GM18868 (cell line): ENCODE results near the gene METRNL.
"Not testable (repeated sequence)": the region's sequence is repeated elsewhere in the genome, so short reads cannot be mapped to it uniquely, and the experiment has no call there.

ENCODE experiments used
- ATAC-seq: cut with Tn5 transposase; IDR thresholded peaks from one replicate; pipeline ENCODE4 v1.9.1; 2021; ENCODE audit warnings: mild to moderate bottlenecking, moderate library complexity; ENCODE audit not compliant: unreplicated experiment

Gene METRNL

DNA sequence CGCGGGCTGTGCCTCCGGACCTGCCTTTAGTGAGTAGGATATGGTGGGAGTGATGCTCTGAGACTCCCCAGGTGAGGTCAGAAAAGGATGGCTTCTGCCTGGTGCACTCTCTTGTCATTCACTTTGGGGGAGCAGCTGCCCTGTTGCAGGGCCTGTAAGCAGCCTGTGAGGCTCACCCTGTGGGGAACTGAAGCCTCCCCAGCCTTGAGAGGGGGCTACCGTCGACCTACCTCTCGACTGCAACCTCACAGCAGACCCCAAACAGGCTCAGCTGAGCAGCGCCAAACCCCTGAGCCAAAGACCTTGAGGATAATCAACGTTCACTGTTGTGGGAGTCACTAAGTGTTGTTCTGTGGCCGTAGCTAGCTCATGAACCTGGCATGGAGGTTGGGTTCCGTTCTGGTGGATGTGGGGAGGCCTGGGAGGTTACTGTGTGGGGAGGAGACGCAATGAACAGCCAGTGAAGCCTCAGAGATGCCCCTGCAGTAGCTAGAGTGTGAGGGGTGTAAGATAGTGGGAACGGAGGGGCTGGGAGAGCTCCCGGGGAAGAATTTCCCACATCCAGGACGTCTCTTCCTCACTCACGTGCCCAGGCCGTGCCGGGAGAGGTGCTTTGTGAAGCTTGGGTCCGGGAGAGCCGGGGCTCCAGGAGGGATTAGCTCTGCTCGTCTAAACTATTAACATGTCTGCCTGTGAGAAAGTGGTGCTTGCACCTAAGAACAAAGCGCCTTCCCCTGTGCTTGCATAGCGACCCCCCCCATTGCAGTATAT is 38.8 kb downstream of the METRNL start:
- ATAC-seq: no peak

DNA sequence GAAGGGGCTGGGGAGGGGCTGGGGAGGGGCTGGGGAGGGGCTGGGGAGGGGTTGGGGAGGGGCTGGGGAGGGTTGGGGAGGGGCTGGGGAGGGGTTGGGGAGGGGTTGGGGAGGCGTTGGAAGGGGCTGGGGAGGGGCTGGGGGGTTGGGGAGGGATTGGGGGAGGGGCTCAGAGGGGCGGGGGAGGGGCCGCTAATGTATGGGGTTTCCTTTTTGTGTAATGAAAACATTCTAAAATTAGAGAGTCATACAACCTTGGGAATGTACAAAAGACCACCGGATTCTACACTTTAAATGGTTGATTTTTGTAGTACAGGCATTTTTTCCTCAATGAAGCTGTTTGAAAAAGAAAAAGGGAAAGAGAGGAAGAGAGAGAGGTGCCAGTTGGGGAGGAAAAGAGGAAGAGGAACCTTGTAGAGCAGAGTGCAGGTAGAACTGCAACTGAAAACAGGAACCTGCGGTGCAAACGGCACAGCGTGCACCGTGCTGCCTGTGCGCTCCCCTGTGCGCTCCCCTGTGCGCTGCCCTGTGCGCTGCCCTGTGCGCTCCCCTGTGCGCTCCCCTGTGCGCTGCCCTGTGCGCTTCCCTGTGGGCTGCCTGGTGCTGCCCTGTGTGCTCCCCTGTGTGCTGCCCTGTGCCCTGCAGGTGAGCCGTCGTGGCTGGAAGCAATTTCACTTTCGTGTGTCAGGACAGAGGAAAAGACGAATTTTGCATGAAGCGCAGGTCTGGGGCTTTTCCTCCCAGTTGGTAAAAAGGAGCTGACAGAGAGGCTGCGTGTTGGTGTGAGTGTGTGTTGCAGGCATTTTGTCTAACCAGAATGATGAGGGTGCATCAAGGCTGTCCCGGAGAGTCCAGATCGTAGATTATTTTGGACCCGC is 40.8 kb downstream of the METRNL start:
- peak; percentile 59 for ATAC-seq

DNA sequence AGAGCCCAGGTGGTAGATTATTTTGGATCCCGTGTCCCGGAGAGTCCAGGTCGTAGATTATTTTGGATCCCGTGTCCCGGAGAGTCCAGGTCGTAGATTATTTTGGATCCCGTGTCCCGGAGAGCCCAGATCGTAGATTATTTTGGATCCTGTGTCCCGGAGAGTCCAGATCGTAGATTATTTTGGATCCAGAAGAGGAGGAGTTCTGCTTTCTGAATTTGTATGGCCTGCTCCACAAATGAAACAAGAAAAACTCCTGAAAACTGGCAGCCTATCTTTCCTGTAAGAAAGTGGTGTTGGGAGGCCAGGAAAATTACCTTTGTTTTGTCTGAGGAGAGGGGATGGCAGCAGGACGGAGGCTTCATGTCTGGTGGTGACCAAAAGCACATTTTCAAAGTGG is 42.1 kb downstream of the METRNL start:
- ATAC-seq: not testable (repeated sequence)

DNA sequence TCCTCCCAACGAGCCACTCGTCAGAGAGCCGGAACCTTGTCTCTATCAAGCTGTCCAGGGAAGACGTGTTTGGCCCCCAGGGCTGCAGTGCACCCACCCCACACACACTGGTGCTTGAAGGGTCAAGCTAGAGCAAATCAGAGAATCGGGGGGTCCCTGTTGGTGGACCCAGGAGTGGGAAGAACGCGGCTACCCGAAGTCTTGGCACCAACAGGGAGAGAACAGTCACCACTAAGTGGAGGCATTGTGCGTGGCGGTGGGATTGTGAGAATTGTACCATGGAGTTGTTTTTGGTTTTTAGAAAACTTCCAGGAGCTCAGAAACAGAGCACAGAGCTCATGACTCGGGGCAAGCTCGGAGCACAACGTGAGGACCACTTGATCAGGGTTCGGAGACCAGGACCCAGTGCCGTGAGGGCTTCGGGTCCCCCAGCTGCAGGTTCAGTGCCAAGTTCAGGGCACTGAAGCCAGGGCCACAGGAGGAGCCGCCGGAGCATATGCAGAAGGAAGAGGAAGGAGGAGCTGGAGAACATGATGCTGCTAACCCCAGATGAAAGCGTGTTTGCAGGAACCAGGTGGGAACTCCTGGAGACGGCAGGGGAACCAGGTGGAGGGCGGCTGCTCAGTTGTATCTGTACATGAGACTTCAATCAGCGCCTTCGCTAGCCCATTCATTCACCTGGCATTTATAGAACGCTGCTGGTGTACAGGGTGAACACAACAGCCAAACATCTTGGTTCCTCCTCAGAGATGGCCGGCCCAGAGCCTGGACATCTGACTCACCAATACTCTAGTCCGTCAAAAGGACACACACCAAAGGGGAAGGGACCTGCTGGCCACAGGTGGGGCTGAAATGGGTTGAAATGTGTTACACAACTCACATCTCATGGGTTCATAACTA is 42.8 kb downstream of the METRNL start:
- ATAC-seq: no peak

DNA sequence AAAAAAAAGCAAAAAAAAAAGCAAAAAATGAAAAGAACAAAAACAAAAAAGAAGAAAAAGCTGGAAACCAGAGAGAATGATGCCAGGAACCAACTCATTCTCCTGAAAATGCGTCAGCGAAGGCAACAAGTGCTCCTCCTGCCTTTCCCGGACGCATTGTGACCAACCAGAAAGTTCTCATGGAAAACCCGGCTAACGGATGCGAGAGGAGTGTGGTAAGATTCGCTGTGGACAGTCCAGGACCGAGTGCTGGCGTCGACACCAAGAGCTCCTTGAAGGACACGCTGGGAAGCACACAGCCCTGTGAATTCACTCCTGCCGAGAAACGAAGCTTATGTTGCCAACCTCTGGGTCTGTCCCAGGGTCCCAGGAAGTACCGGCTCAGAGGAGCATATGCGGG is 43.4 kb downstream of the METRNL start:
- no peak for ATAC-seq

DNA sequence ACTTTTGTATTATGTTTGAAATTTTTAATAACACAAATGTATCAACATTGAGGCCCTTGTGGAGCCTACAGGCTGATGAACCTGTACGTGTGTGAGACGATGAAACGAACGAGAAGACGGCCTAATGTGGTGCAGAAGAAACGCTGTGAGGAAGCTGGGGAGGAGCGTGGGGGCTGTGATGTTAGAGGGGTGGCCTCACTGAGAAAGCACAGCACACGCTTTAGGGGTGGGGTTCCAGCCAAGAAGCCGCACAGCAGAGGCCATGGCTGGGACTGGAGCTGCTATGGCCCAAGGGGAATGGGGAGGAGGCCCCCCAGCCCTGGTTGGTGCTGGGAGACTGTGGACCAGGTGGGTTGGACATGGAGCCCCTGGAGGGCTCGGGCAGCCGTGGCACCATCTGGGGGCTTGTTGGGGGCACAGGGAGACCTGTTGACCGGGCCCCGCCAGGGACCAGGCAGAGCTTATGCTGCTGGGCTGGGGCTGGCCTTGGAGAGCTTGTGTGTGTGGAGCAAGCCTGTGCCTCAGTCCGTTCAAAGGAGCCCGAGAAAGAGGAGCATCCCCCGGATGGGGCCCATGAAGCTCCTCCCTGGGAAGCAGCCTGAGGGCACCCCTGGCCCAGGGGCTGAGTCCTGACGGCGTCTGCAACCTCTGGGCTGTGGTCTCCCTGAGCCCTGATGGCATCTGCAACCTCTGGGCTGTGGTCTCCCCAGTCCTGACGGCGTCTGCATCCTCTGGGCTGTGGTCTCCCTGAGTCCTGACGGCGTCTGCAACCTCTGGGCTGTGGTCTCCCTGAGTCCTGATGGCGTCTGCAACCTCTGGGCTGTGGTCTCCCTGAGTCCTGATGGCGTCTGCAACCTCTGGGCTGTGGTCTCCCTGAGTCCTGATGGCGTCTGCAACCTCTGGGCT is 44.7 kb downstream of the METRNL start:
- ATAC-seq: no peak

DNA sequence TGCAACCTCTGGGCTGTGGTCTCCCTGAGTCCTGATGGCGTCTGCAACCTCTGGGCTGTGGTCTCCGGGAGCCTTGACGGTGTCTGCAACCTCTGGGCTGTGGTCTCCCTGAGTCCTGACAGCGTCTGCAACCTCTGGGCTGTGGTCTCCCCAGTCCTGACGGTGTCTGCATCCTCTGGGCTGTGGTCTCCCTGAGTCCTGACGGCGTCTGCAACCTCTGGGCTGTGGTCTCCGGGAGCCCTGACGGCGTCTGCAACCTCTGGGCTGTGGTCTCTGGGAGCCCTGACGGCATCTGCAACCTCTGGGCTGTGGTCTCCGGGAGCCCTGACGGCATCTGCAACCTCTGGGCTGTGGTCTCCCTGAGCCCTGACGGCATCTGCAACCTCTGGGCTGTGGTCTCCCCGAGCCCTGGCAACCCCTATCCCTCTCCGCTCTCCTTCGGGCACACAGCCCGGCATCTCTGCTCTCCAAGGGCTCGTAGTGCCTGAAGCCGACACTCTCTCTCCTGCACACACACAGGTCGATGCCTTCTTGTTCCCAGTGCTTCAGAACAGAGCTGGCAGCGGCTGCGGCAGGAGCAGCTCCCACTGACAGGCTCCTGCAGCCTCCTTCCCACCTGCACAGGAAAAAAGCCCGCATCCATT is 45.6 kb downstream of the METRNL start:
- no peak for ATAC-seq

DNA sequence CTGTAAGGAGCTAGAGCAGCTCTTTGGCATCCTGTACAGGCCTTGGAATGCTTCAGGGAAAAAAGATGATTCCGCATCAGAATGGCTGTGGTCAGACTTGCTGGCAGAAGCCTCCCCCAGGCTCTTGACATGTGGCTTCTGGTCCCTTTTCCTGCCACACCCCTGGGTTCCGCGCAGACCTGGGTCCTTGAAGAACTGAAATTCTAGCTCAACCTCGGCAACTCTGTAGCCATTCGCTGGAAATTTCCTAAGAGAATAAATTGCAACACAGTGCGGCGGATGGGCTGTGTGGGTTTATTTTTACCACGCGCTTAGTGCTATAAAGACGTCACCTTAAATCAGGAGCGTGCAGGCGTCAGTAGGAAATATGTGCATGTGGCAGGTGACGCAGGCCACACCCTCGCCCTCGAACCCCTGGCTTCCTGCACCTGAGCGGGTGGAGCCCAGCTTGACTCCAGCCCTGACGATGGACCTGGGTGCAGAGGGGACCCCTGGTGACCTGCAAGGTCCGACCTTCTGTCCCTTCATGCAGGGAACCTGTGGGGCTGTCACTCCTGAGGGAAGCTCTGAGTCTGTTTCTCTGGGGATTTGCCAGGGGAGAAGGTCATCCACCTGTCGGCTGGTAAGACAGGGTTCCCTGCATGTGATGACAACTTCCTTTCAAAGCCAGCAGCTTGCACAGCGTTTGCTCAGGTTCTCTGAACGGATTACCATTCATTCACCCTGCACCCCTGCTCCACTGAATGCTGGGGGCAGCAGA is 46.3 kb downstream of the METRNL start:
- no peak for ATAC-seq

DNA sequence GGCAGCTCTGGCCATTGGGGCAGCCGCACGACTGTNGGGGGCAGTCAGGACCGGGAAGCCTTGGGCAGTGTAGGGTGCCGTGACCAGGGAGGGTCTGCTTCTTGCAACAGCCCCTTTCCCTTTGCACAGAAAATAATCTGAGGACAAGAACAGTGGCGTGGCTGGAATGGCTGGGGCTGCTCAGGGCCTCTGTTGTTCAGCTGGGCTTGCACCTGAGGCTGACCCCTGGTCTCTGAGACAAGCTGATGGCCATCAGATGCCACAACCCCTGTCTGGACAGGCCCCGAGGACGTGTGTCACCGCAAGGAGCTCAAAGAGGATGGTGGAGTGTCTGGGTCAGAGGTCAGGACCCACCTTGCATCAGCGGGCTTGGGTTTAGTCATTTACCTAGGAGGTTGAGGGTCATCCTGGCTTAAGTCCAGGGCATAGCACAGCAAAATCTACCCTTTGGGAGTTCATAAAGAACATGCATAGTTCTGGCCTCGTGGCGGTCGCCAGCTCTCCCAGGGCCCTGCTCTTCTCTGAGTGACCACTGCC is 46.9 kb downstream of the METRNL start:
- no peak for ATAC-seq

DNA sequence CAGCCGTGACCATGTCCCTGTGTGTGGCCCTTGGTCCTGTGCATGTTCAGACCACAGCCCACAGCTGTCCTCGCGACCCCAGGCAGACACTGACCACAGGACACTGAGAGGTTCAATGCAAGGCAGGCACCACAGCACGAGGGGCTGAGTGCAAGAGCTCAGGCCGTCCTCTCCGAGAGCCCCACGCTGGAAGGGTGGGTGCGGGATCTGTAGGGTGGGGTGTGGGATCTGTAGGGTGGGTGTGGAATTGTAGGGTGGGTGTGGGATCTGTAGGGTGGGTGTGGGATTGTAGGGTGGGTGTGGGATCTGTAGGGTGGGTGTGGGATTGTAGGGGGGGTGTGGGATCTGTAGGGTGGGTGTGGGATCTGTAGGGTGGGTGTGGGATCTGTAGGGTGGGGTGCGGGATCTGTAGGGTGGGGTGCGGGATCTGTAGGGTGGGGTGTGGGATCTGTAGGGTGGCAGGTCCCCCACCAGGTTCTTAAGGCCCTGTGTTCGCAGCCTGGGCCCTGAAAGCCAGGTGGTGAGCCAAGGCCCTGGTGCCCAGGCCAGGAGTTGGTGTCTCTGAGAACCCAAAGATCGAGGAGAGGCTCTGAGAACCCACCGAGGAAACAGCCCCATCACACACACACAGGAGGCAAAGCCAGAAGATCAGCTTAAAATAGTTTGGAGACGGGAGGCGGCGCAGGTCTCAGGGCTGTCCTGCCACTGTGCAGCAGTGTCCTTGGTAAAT is 48.2 kb downstream of the METRNL start:
- ATAC-seq: no peak

DNA sequence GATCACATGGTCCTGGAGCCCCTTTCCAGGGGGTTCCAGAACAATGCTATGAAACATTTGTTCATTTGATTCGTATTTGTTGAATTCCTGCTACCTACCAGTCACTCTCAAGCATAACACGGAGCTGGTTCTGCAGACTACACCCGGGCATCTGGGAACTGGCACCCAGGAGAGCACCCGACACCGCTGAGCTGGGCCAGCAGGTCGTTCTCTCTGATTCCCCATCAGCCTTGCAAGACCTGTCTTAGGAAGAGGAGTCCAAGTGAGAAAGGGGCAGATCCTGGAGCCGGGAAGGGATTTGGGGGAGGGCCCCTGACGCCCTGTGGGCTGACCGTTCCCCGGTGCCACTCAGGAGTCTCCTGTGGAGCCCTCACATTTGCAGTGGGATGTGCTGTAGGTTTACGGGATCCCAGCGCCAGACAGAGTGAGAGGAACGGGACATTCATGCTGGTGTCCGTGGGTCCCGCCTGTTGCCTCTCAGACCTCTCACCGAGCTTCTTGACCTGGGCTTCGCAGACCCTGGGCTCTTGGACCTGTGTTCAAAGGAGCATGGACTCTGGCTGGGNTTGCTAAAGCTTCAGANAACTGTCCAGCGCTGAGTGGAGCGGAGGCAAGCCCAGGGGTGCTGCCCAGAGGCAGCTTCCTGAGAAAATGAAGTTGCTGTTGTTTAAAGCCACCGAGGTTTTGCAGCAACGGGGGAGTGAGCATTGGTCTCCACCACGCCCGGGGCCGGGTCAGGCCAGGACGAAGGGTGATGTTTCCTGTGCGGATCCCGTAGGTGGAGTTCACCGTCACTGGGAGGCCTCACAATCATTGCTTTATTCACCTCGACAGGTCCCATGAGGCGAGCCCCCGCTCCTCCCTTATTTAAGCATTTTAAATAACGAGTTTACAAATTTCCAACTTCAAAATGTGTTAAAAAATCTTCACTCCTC is 49.2 kb downstream of the METRNL start:
- no peak for ATAC-seq

DNA sequence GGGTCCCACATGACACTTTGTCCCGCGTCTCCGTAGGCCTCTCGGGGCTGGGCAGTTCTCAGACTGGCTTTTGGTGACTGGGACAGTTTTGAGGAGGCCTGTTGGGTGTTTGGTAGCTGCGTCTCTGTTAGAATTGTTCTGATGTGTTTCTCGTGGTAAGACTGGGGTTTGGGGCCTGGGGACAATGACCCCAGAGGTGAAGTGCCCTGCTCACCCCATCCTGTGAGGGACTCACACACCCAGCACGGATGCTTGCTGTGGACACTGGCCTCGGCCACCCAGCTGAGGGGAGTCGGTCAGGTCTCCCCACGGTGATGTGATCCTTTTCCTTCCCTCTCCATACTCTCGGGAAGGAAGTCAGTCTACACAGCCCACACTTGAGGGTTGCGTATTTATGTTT is 50.3 kb downstream of the METRNL start:
- no peak for ATAC-seq

DNA sequence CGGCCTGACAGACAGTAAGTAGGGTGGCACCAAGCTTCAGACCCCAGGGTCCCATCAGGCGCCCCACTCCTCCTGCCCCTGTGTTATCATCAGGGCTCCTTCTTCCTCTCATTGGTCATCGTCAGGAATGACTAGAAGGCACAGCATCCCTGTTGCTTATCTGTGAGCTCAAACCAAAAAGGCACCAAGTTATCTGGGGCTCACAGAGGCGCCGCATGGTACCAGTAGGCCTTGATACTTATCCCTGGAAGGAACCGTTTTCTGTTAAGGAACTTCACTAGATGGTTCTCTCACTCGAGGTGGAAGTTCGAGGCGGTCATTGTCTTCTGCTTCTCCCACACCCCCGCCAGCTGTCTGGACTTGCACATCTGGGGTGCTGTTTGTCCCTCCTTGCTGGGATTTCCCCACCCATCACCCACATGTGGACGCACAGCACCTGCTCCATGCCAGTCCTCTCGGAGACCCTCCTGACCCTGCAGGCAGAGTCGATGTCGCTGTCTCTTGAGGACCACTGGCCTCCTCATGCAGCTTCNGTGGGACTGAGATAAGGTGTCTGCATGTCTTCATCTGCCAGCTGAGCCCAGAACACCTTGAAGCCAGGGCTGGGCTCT is 52.1 kb downstream of the METRNL start:
- no peak for ATAC-seq

DNA sequence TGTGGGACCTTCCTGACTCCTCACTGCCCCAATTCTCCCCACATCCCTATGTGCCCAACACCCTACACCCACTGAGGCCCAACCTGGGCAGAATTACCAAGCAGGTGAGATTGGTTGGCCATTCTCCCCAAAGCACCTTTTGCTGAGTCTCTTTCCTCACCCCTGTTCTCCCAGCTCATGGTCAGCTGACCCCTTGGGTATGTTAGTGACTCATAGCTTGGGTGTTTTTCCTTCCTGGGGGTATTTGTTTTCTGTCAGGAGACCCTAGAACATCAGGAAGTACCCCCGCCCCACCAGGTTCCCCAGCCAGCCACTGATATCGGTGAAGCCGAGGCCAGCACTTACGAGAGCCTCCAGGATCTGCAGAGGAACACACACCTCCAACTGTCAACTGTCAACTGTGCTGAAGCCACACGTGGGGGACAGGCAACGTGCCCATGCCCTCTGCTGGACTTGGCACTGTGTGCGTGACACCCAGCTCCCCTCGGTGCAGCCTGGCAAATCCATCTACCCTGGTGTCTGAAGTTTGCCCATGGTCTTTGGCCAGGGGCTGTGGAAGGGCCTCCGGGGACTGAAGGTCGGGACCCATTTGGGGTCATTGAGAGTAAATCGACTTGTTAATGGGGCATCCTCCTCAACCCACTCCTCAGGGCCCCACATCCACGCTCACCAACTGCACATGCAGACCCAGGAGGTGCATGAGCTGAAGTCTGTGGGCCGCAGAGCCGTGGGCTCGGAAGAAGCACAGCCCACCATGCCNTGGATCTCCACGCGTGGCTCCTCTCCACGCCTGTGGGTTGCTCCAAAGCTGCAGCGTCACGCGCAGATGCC is 53.1 kb downstream of the METRNL start:
- ATAC-seq: no peak

DNA sequence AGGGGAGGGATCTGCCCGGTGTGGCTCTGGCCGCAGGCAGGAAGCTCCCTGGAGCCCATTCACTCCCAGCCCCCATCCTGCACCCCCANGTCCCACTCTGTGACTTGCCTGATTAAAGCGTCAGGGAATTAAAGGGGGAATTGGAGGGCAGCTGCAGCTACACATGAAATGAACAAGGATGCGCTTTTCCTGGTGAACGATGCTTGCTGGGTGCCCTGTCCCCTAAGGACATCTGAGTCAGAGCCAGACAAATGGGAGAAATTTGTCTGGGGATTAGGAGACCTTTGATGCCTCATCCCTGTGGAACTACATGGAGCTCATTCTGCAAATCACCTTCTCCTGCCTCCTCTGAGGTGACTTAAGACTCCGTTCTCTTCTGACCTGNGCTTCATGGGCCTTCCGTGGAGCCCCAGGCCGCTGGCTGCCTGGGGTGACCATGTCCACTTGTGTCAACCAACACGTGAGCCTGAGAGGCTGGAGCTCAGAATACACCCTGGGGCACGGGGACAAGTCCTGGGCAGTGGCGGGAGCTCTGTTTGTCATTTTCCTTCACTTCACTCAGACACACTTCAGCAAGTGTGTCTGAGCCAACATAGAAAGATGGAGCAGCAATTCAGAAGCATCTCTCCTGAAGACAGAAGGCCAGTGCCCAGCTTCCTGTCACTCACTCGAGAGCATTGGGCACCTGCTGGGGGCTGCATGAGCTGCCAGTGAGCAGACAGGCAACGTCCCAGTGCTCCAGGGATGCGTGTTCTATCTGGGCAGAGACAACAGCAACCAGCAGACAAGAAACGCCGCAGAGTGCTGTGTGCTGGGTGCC is 54.1 kb downstream of the METRNL start:
- ATAC-seq: no peak
